ENCODE measurements around the gene GGCT.
"Not testable (repeated sequence)": the region's sequence is repeated elsewhere in the genome, so short reads cannot be mapped to it uniquely, and the experiment has no call there.

The GGCT gene

DNA sequence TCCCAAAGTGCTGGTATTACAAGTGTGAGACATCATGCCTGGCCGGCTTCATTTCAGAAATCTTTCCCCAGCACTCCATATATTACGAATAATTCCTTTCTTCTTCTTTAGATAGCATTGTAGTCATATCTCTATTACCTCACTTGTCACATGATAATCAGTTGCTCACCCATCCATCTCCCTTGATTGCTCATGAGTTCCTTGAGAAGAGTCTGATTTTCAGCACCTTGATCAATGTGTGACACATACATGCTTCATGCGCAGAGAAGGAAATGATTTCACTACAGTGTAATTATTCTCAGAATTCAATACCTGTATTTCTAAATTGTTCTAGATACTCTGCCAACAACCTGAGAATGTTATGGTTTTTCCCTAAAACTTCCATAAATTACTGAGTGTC lies 26.7 kb upstream of the GGCT start:
- TF ChIP-seq, protein P1, sequence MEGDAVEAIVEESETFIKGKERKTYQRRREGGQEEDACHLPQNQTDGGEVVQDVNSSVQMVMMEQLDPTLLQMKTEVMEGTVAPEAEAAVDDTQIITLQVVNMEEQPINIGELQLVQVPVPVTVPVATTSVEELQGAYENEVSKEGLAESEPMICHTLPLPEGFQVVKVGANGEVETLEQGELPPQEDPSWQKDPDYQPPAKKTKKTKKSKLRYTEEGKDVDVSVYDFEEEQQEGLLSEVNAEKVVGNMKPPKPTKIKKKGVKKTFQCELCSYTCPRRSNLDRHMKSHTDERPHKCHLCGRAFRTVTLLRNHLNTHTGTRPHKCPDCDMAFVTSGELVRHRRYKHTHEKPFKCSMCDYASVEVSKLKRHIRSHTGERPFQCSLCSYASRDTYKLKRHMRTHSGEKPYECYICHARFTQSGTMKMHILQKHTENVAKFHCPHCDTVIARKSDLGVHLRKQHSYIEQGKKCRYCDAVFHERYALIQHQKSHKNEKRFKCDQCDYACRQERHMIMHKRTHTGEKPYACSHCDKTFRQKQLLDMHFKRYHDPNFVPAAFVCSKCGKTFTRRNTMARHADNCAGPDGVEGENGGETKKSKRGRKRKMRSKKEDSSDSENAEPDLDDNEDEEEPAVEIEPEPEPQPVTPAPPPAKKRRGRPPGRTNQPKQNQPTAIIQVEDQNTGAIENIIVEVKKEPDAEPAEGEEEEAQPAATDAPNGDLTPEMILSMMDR (IDR thresholded peaks at IDR 0.05; ENCODE audit: low read depth, low read length), result no peak
- Histone ChIP-seq H3K27ac (no peak overlapping the region), H3K9me3 (ENCODE audit: severe bottlenecking) (no peaks in the 10 kb centered on the region), H3K4me3 (ENCODE audit: low read depth, low read length) (no peak overlapping the region), H3K27me3 (ENCODE audit: insufficient read depth, low read depth, severe bottlenecking) (no peaks in the 10 kb centered on the region), H3K36me3 (no peaks in the 10 kb centered on the region)
- DNase-seq, result no peak

DNA sequence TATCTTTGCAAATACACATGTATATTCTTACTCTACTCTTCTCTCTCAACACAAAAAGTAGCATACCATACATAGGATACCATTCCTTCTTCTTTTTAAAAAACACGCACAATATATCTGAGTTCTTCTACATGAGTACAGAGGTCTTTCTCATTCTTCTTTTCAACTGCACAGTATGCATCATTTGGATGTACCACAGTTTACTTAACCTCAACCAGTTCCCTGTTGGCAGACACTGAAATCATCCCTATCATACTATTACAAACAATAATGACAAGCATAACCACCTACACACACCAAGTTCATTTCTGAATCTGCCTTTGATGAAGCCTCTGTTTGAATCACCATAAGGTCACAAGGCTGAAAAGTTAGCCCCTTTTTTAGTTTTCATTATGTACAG lies 25.7 kb upstream of the GGCT start:
- TF ChIP-seq, protein P1 (IDR thresholded peaks at IDR 0.05; ENCODE audit: low read depth, low read length), result no peak
- Histone ChIP-seq H3K27me3 (ENCODE audit: insufficient read depth, low read depth, severe bottlenecking) (no peaks in the 10 kb centered on the region), H3K9me3 (ENCODE audit: severe bottlenecking) (no peaks in the 10 kb centered on the region), H3K4me3 (ENCODE audit: low read depth, low read length) (no peak overlapping the region), H3K27ac (no peak overlapping the region), H3K36me3 (no peaks in the 10 kb centered on the region)
- no peak for DNase-seq

DNA sequence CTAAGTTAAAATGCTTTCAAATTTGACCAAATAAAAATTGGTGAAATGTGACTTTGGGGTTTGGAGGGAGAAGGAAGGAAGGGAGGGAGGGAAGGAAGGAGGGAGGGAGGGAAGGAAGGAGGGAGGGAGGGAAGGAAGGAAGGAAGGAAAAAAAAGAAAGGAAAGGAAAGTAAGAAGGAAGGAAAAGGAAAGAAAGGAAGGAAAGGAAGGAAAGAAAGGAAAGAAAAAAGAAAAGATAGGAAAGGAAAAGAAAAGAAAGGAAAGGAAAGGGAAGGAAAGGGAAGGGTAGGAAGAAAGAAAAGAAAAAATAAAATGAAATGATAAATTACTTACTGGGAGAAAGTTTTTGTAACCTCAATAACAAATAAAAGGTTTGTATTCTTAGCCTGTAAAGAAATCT lies 24.1 kb upstream of the GGCT start:
- TF ChIP-seq, protein P1 (IDR thresholded peaks at IDR 0.05; ENCODE audit: low read depth, low read length), result no peak
- Histone ChIP-seq H3K9me3 (ENCODE audit: severe bottlenecking) (no peaks in the 10 kb centered on the region), H3K36me3 (no peaks in the 10 kb centered on the region), H3K27me3 (ENCODE audit: insufficient read depth, low read depth, severe bottlenecking) (no peaks in the 10 kb centered on the region), H3K4me3 (ENCODE audit: low read depth, low read length) (no peak overlapping the region), H3K27ac (no peak overlapping the region)
- DNase-seq, result no peak

DNA sequence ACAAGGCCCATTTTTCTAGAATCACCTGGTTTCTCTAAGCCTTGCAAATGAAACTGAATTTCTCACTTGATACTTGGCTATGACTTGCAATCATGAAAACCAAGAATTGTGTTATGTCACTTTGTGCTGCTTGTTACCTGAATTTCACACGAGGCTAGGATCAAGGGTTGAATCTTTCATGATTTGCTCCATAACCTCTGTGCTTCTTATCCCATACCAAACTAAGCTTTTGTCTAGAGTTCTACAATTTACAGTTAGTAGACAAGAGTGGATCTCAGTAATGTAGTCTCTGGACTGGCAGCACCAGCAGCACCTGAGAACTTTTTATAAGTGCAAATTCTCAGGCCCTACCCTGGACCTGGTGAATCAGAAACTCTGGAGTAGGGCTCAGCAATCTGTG lies 22.7 kb upstream of the GGCT start:
- H3K27me3 ChIP-seq (ENCODE audit: insufficient read depth, low read depth, severe bottlenecking); H3K4me3 ChIP-seq (ENCODE audit: low read depth, low read length); H3K9me3 ChIP-seq (ENCODE audit: severe bottlenecking); H3K36me3 ChIP-seq; DNase-seq; H3K27ac ChIP-seq: not testable (repeated sequence)

DNA sequence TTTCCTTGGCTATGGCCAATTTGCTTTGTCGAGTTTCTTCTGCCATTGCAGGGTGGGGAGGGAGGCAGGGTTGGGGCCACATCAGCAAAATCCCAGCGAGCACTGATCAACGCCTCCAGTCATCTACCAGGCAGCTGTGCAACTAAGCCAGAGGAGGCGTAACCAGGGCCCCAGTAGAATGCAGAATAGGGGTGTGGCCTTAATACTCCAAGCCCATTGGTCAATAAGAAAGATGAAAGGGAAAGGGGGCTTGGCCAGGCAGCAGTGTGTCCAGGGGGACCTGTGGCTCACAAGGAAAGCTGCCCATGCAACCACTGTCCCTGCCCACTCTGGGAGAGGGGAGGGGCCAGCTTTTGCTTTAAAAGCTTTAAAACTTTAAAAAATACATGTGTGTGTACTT lies 21.5 kb upstream of the GGCT start:
- no peaks in the 10 kb centered on the region for H3K27me3 ChIP-seq (ENCODE audit: insufficient read depth, low read depth, severe bottlenecking)
- no peak for DNase-seq
- no peak overlapping the region for H3K27ac ChIP-seq
- H3K4me3 ChIP-seq (ENCODE audit: low read depth, low read length), result no peak overlapping the region
- TF ChIP-seq, protein P1 (IDR thresholded peaks at IDR 0.05; ENCODE audit: low read depth, low read length), result no peak
- no peaks in the 10 kb centered on the region for H3K9me3 ChIP-seq (ENCODE audit: severe bottlenecking)
- no peaks in the 10 kb centered on the region for H3K36me3 ChIP-seq

DNA sequence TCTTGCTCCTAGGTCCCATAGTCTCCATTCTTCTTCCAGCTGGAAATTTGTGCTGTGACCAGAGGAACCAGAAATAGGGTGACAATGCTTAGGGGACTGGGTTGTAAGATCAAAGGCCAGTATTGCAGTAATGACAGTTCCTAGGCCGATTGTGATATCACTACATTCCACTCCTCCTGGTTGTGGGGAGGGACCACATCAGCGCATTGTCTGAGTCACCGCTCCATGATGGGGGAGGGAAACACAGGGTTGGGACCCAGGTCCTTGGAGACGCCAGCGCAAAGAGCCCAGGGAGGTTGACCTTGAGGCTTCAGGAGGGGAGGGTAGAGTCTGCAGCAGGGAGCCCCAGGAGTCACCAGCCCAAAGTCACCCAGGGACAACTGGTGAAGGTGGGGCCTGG lies 20.8 kb upstream of the GGCT start:
- Histone ChIP-seq H3K36me3 (no peaks in the 10 kb centered on the region), H3K9me3 (ENCODE audit: severe bottlenecking) (no peaks in the 10 kb centered on the region), H3K27ac (no peak overlapping the region), H3K27me3 (ENCODE audit: insufficient read depth, low read depth, severe bottlenecking) (no peaks in the 10 kb centered on the region), H3K4me3 (ENCODE audit: low read depth, low read length) (no peak overlapping the region)
- TF ChIP-seq, protein P1 (IDR thresholded peaks at IDR 0.05; ENCODE audit: low read depth, low read length), result no peak
- no peak for DNase-seq
